ENCODE measurements around the gene KRCC1.

KRCC1 gene

GRCh38 chr2:88087763-88088162 lies 32.2 kb upstream of the KRCC1 start:
- no peak for ATAC-seq
- no peak for TF ChIP-seq TSHZ2 (CRISPR knock-in tag; IDR thresholded peaks at IDR 0.05)
- no peak for TF ChIP-seq BACH2 (CRISPR knock-in tag; IDR thresholded peaks at IDR 0.05; ENCODE audit: borderline replicate concordance)
- no peak for TF ChIP-seq OSR1 (CRISPR knock-in tag; IDR thresholded peaks at IDR 0.05)
- TF ChIP-seq CSRNP3 (CRISPR knock-in tag; IDR thresholded peaks at IDR 0.05), result no peak
- no peak for TF ChIP-seq ARNTL (CRISPR knock-in tag; IDR thresholded peaks at IDR 0.05; ENCODE audit: borderline replicate concordance, low read depth)
- TF ChIP-seq TOX (CRISPR knock-in tag; IDR thresholded peaks at IDR 0.05; ENCODE audit: borderline replicate concordance), result no peak
- no peak for TF ChIP-seq SNAI2 (CRISPR knock-in tag; IDR thresholded peaks at IDR 0.05)
- TF ChIP-seq ESRRG (CRISPR knock-in tag; IDR thresholded peaks at IDR 0.05), result no peak
- no peak for TF ChIP-seq ZC3H10 (CRISPR knock-in tag; IDR thresholded peaks at IDR 0.05)
- no peak for TF ChIP-seq CSDC2 (CRISPR knock-in tag; IDR thresholded peaks at IDR 0.05)
- TF ChIP-seq ISL1 (CRISPR knock-in tag; IDR thresholded peaks at IDR 0.05), result no peak
- no peak for TF ChIP-seq GLIS3 (CRISPR knock-in tag; IDR thresholded peaks at IDR 0.05)

- TF ChIP-seq TOX (CRISPR knock-in tag; IDR thresholded peaks at IDR 0.05; ENCODE audit: borderline replicate concordance), result no peak
- TF ChIP-seq ISL1 (CRISPR knock-in tag; IDR thresholded peaks at IDR 0.05), result no peak
- TF ChIP-seq OSR1 (CRISPR knock-in tag; IDR thresholded peaks at IDR 0.05), result no peak
- no peak for ATAC-seq
These were observed 31.5 kb upstream of the KRCC1 start for GRCh38 chr2:88087073-88087472.

GRCh38 chr2:88086401-88086800 lies 30.8 kb upstream of the KRCC1 start:
- TF ChIP-seq CREB5 (CRISPR knock-in tag; IDR thresholded peaks at IDR 0.05; ENCODE audit: low read depth), result no peak
- no peak for TF ChIP-seq ZFP30 (CRISPR knock-in tag; IDR thresholded peaks at IDR 0.05)
- no peak for TF ChIP-seq CSDC2 (CRISPR knock-in tag; IDR thresholded peaks at IDR 0.05)
- no peak for TF ChIP-seq PPARA (CRISPR knock-in tag; IDR thresholded peaks at IDR 0.05; ENCODE audit: borderline replicate concordance)
- TF ChIP-seq ZNF8 (CRISPR knock-in tag; IDR thresholded peaks at IDR 0.05), result no peak
- TF ChIP-seq ISL1 (CRISPR knock-in tag; IDR thresholded peaks at IDR 0.05), result no peak
- no peak for TF ChIP-seq ZFP3 (CRISPR knock-in tag; IDR thresholded peaks at IDR 0.05)
- no peak for TF ChIP-seq BACH2 (CRISPR knock-in tag; IDR thresholded peaks at IDR 0.05; ENCODE audit: borderline replicate concordance)
- no peak for TF ChIP-seq ARNTL (CRISPR knock-in tag; IDR thresholded peaks at IDR 0.05; ENCODE audit: borderline replicate concordance, low read depth)
- no peak for TF ChIP-seq RARB (CRISPR knock-in tag; IDR thresholded peaks at IDR 0.05)
- ATAC-seq, result no peak

GRCh38 chr2:88085602-88086001 lies 30.0 kb upstream of the KRCC1 start:
- ATAC-seq, result no peak
- TF ChIP-seq ESRRG (CRISPR knock-in tag; IDR thresholded peaks at IDR 0.05) (no peak), ZNF70 (CRISPR knock-in tag; IDR thresholded peaks at IDR 0.05) (no peak), CSRNP3 (CRISPR knock-in tag; IDR thresholded peaks at IDR 0.05) (no peak), CSDC2 (CRISPR knock-in tag; IDR thresholded peaks at IDR 0.05) (no peak), ISL1 (CRISPR knock-in tag; IDR thresholded peaks at IDR 0.05) (no peak), GLIS3 (CRISPR knock-in tag; IDR thresholded peaks at IDR 0.05) (no peak), RARB (CRISPR knock-in tag; IDR thresholded peaks at IDR 0.05) (no peak), ZC3H10 (CRISPR knock-in tag; IDR thresholded peaks at IDR 0.05) (no peak), BACH2 (CRISPR knock-in tag; IDR thresholded peaks at IDR 0.05; ENCODE audit: borderline replicate concordance) (no peak)

- ATAC-seq, result no peak
- no peak for TF ChIP-seq POU6F1 (CRISPR knock-in tag; IDR thresholded peaks at IDR 0.05; ENCODE audit: borderline replicate concordance, low read depth)
- no peak for TF ChIP-seq CSRNP3 (CRISPR knock-in tag; IDR thresholded peaks at IDR 0.05)
- no peak for TF ChIP-seq ARNTL (CRISPR knock-in tag; IDR thresholded peaks at IDR 0.05; ENCODE audit: borderline replicate concordance, low read depth)
- no peak for TF ChIP-seq ISL1 (CRISPR knock-in tag; IDR thresholded peaks at IDR 0.05)
- TF ChIP-seq CREB5 (CRISPR knock-in tag; IDR thresholded peaks at IDR 0.05; ENCODE audit: low read depth), result no peak
These were observed 29.5 kb upstream of the KRCC1 start for GRCh38 chr2:88085099-88085498.

Measured in SK-N-SH treated with all-trans-retinoic acid at 6 μM for 48 hours (cell line).